Mononuclear cell (primary cell): ENCODE results near the gene C1QTNF9. TPM values are rescaled to one million over a fixed set of nuclear protein-coding genes. Genes with fewer than 3 reads are reported as not detected.
"Not testable (repeated sequence)": the region's sequence is repeated elsewhere in the genome, so short reads cannot be mapped to it uniquely, and the experiment has no call there.

ENCODE experiments used
- H3K27me3 ChIP-seq: 2 replicates; pipeline ENCODE4 v1.6.0; 2011; ENCODE audit warnings: low read length, control low read depth; ENCODE audit not compliant: insufficient read depth
- H3K4me1 ChIP-seq: 2 replicates; pipeline ENCODE4 v1.5.1; 2011; ENCODE audit warnings: mild to moderate bottlenecking, low read length, control low read depth; ENCODE audit not compliant: insufficient read depth
- H3K4me3 ChIP-seq: 2 replicates; pipeline ENCODE4 v1.5.1; 2011; ENCODE audit warnings: mild to moderate bottlenecking, low read length, moderate library complexity
- H3K9me3 ChIP-seq: 2 replicates; pipeline ENCODE4 v1.5.1; 2011; ENCODE audit warnings: low read depth, mild to moderate bottlenecking, control low read depth, low read length
- total RNA-seq: library from RNA; depleted of rRNA; stranded (reverse); fragments of >200 nt; gene quantifications from one replicate; pipeline ENCODE4 v1.2.3, GENCODE V29; 2012

The C1QTNF9 gene
- total RNA-seq, 1 donor: not detected

- H3K4me1 ChIP-seq: no peaks in the 10 kb centered on the region
- no peak overlapping the region for H3K4me3 ChIP-seq
- H3K27me3 ChIP-seq: peaks cover 7% of the 10 kb centered on the region
These were observed 14.3 kb downstream of the C1QTNF9 start for GRCh38 chr13:24323739-24324075.

GRCh38 chr13:24327598-24327997 is 18.2 kb downstream of the C1QTNF9 start:
- not testable (repeated sequence) for H3K4me1 ChIP-seq

More at GRCh38 chr13:24323739-24324075, 14.3 kb downstream of the C1QTNF9 start:
- no peaks in the 10 kb centered on the region for H3K9me3 ChIP-seq

GRCh38 chr13:24328145-24328544 is 18.8 kb downstream of the C1QTNF9 start:
- no peaks in the 10 kb centered on the region for H3K4me1 ChIP-seq
- no peak overlapping the region for H3K4me3 ChIP-seq
- H3K27me3 ChIP-seq: peaks cover 14% of the 10 kb centered on the region
- H3K9me3 ChIP-seq: no peaks in the 10 kb centered on the region

More at GRCh38 chr13:24327598-24327997, 18.2 kb downstream of the C1QTNF9 start:
- H3K27me3 ChIP-seq: peaks cover 13% of the 10 kb centered on the region
- H3K4me3 ChIP-seq, H3K9me3 ChIP-seq: not testable (repeated sequence)

DNA sequence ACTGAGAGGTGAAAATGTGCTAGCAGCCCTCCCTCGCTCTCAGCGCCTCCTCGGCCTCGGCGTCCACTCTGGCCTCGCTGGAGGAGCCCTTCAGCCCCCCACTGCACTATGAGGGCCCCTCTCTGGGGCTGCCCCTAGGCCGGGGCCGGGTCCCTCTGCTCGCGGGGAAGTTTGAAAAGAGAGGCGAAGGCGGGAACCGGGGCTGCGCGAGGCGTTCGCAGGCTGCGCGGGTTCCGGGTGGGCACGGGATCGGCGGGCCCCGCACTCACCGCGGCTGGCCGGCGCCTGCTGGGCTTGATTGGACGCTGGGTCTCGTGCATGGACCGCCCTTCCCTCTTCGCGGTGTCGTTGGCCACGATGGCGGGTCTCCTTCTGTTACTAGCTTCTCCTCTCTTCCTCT is 29.3 kb downstream of the C1QTNF9 start:
- H3K4me3 ChIP-seq: no peak overlapping the region
- H3K27me3 ChIP-seq: no peaks in the 10 kb centered on the region
- no peaks in the 10 kb centered on the region for H3K9me3 ChIP-seq
- H3K4me1 ChIP-seq: no peaks in the 10 kb centered on the region

GRCh38 chr13:24339937-24340607 is 30.7 kb downstream of the C1QTNF9 start:
- Histone ChIP-seq H3K4me1 (no peaks in the 10 kb centered on the region), H3K4me3 (no peak overlapping the region), H3K9me3 (no peaks in the 10 kb centered on the region), H3K27me3 (no peaks in the 10 kb centered on the region)

- H3K27me3 ChIP-seq: no peaks in the 10 kb centered on the region
- H3K9me3 ChIP-seq: no peaks in the 10 kb centered on the region
- H3K4me3 ChIP-seq: no peak overlapping the region
- H3K4me1 ChIP-seq: no peaks in the 10 kb centered on the region
These were observed 31.2 kb downstream of the C1QTNF9 start for GRCh38 chr13:24340608-24340955.

GRCh38 chr13:24341439-24341838 is 32.1 kb downstream of the C1QTNF9 start:
- H3K27me3 ChIP-seq: no peaks in the 10 kb centered on the region
- no peak overlapping the region for H3K4me3 ChIP-seq
- no peaks in the 10 kb centered on the region for H3K4me1 ChIP-seq
- H3K9me3 ChIP-seq: no peaks in the 10 kb centered on the region

GRCh38 chr13:24348385-24348784 is 39.0 kb downstream of the C1QTNF9 start:
- Histone ChIP-seq H3K9me3 (no peaks in the 10 kb centered on the region), H3K4me3 (no peak overlapping the region), H3K27me3 (no peaks in the 10 kb centered on the region), H3K4me1 (no peaks in the 10 kb centered on the region)

- no peak overlapping the region for H3K4me3 ChIP-seq
- no peaks in the 10 kb centered on the region for H3K4me1 ChIP-seq
- no peaks in the 10 kb centered on the region for H3K27me3 ChIP-seq
- H3K9me3 ChIP-seq: no peaks in the 10 kb centered on the region
These were observed 39.6 kb downstream of the C1QTNF9 start for GRCh38 chr13:24348797-24349515.

- not testable (repeated sequence) for H3K27me3 ChIP-seq, H3K9me3 ChIP-seq
These were observed 40.6 kb downstream of the C1QTNF9 start for GRCh38 chr13:24349778-24350664.

GRCh38 chr13:24351423-24351822 is 42.0 kb downstream of the C1QTNF9 start:
- no peaks in the 10 kb centered on the region for H3K27me3 ChIP-seq
- H3K4me3 ChIP-seq: no peak overlapping the region
- H3K9me3 ChIP-seq: no peaks in the 10 kb centered on the region
- H3K4me1 ChIP-seq: no peaks in the 10 kb centered on the region

More at GRCh38 chr13:24349778-24350664, 40.6 kb downstream of the C1QTNF9 start:
- not testable (repeated sequence) for H3K4me3 ChIP-seq, H3K4me1 ChIP-seq

- H3K27me3 ChIP-seq: no peaks in the 10 kb centered on the region
- H3K4me3 ChIP-seq: no peak overlapping the region
- H3K9me3 ChIP-seq: no peaks in the 10 kb centered on the region
- H3K4me1 ChIP-seq: no peaks in the 10 kb centered on the region
These were observed 44.4 kb downstream of the C1QTNF9 start for GRCh38 chr13:24353736-24354135.

DNA sequence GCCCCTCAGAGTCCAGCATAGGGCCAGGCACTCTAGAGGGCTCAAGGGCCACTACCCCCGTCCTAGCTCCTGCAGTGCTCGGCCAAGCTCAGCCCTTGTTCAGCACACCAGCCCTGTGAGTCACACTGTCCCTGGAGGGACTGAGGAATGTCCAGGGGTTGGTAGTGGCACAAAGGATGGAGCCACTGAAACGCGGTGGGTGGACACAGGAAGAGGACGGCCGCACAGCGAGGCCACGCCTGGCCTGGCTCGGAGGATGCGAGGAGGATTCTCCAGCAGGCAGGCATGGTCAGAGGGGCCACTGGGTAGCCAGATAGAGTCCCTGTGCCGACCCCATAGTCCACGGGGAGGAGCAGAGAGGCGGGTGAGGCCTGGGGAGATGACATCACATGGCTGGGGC is 45.7 kb downstream of the C1QTNF9 start:
- Histone ChIP-seq H3K27me3 (no peaks in the 10 kb centered on the region), H3K4me3 (no peak overlapping the region), H3K9me3 (no peaks in the 10 kb centered on the region), H3K4me1 (no peaks in the 10 kb centered on the region)

- Histone ChIP-seq H3K9me3 (no peaks in the 10 kb centered on the region), H3K4me1 (no peaks in the 10 kb centered on the region), H3K4me3 (no peak overlapping the region), H3K27me3 (no peaks in the 10 kb centered on the region)
These were observed 46.9 kb downstream of the C1QTNF9 start for GRCh38 chr13:24356270-24356669.

GRCh38 chr13:24356837-24357236 is 47.5 kb downstream of the C1QTNF9 start:
- Histone ChIP-seq H3K27me3 (no peaks in the 10 kb centered on the region), H3K9me3 (no peaks in the 10 kb centered on the region), H3K4me3 (no peak overlapping the region), H3K4me1 (no peaks in the 10 kb centered on the region)
